Epithelial cell of esophagus (primary cell): Measurements from ENCODE around the gene PER2.

Experiments used
- DNase-seq: peaks from one replicate; pipeline ENCODE4 v3.0.0; 2010; ENCODE audit warnings: low read depth
- H3K4me3 ChIP-seq: 2 replicates; pipeline ENCODE4 v1.5.1; 2011; ENCODE audit warnings: mild to moderate bottlenecking, low read length, control low read depth
- CTCF ChIP-seq: IDR thresholded peaks from 2 replicates; pipeline ENCODE4 v1.5.1; 2011; ENCODE audit warnings: low read depth, mild to moderate bottlenecking, low read length, control low read depth, inconsistent platforms; ENCODE audit not compliant: insufficient read depth; ENCODE audit errors: missing control alignments

PER2 gene

GRCh38 chr2:238202326-238203093 is 85.9 kb downstream of the PER2 start:
- DNase-seq = peak; percentile 22
- H3K4me3 ChIP-seq = peak overlapping the region; percentile 86
- no peak for TF ChIP-seq CTCF
